Measurements from ENCODE around the gene LAMA1. TPM values are rescaled to one million over a fixed set of nuclear protein-coding genes. Genes with fewer than 3 reads are reported as not detected.

Gene LAMA1
- total and polyA plus RNA-seq, 10 of the 15 experiments (the other 5 are each of a cell fraction or from before 2014, with no cell fraction given): under 0.01 to 1.9 (median 0.06) TPM; not detected in 6

DNA sequence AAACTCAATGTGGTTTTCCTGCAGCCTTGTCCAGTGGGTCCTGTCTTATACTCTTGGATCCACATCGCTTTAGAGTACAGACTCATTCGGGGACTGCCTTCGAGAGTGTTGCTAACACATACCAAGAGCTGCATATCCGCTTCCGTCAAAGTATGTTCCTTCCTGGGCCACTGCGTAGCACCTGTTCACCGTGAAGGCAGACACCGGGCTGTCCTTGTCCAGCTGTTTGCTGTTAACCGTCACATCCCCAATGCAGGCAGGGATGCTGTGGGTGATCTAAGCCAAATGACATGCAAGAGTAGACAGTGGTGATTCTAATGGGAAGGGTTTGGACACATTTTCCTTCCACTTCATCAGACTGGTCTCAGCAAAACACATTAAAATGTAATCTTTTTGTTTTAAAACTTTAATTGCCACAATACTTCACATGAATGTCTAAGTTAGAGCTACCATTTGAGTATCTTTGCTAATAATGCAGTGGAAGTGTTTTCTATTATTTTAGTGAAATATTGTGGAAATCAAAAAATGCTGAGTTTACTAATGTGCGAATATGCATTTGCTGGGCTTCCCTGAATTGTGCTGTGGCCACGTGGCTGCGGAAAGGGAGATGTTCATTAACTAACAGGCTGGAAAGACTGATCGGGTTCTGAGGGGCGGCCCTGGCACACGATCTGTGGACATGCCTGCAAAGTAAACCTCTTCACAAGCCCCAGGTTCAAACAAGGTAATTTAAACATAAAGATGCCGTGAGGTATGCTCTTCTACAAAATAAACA, 169.1 kb downstream of the LAMA1 start:
- BruUV-seq (replicated peaks): no TSS peak
- TF ChIP-seq RUNX3 (IDR thresholded peaks at IDR 0.05; ENCODE audit: low read length) (no peak), KDM1A (IDR thresholded peaks at IDR 0.05; ENCODE audit: borderline replicate concordance) (no peak), SMAD1 (IDR thresholded peaks at IDR 0.05; ENCODE audit: low read depth, partially characterized antibody) (no peak), TARDBP (IDR thresholded peaks at IDR 0.05; ENCODE audit: borderline replicate concordance) (no peak), TAF1 (IDR thresholded peaks at IDR 0.05; ENCODE audit: borderline replicate concordance, low read depth, low read length) (no peak), ATF7 (IDR thresholded peaks at IDR 0.05; ENCODE audit: low read depth) (no peak), CREM (IDR thresholded peaks at IDR 0.05; ENCODE audit: low read depth) (no peak), EED (IDR thresholded peaks at IDR 0.05; ENCODE audit: low read depth) (no peak), ZBED1 (IDR thresholded peaks at IDR 0.05; ENCODE audit: borderline replicate concordance) (no peak)
- TF ChIP-seq, protein P1, sequence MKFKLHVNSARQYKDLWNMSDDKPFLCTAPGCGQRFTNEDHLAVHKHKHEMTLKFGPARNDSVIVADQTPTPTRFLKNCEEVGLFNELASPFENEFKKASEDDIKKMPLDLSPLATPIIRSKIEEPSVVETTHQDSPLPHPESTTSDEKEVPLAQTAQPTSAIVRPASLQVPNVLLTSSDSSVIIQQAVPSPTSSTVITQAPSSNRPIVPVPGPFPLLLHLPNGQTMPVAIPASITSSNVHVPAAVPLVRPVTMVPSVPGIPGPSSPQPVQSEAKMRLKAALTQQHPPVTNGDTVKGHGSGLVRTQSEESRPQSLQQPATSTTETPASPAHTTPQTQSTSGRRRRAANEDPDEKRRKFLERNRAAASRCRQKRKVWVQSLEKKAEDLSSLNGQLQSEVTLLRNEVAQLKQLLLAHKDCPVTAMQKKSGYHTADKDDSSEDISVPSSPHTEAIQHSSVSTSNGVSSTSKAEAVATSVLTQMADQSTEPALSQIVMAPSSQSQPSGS (IDR thresholded peaks at IDR 0.05; ENCODE audit: low read length): no peak
- Histone ChIP-seq H3K27ac (ENCODE audit: control insufficient read depth, insufficient read depth) (no peak overlapping the region), H3K36me3 (ENCODE audit: control insufficient read depth in 2 of 2, insufficient read depth in 2 of 2, low read length in 1 of 2) (no peaks in the 10 kb centered on the region), H2AFZ (ENCODE audit: control insufficient read depth, low read depth, low read length) (no peak overlapping the region), H3K4me1 (ENCODE audit: control insufficient read depth, insufficient read depth, low read length) (no peaks in the 10 kb centered on the region), H3K79me2 (ENCODE audit: control insufficient read depth, insufficient read depth, low read length) (no peaks in the 10 kb centered on the region), H3K27me3 (replicated peaks in 1 of 2; ENCODE audit: control insufficient read depth in 2 of 2, insufficient read depth in 2 of 2, low read length in 1 of 2) (no peaks in the 10 kb centered on the region; a peak in 1 of 4 replicates), H3K4me2 (ENCODE audit: control insufficient read depth, insufficient read depth) (no peak overlapping the region), H3K4me3 (no peak overlapping the region), H3K9me3 (replicated peaks; ENCODE audit: control insufficient read depth, insufficient read depth, low read length) (no peaks in the 10 kb centered on the region), H4K20me1 (ENCODE audit: control insufficient read depth, insufficient read depth) (no peaks in the 10 kb centered on the region), H3K9ac (ENCODE audit: control insufficient read depth, insufficient read depth, low read length) (no peak overlapping the region)
- ChIA-PET RAD21 (ENCODE audit: unreplicated experiment) (no interaction called here), SMC1A (ENCODE audit: uncharacterized antibody, unreplicated experiment) (no interaction called here), CTCF (no interaction called here), POLR2A (no interaction called here)
- intact Hi-C loops (cut with micrococcal nuclease; ENCODE audit: unreplicated experiment): no loop called here
- 39% methylated on average over 16 of the region's 16 CpGs for WGBS (ENCODE audit: insufficient coverage, insufficient replicate concordance, low lambda C conversion rate, missing lambda C conversion rate)
- no peak for DNase-seq (ENCODE audit: low read depth, low spot score)
- no peak for FAIRE-seq
- no peak for ATAC-seq
- in situ Hi-C loops (cut with MboI): loop anchor here (25.0 kb wide), 1 partner anchor 1989 kb away; no protein-coding TSS in a partner anchor

All from GM12878 (cell line).